ENCODE measurements around the gene LMAN1.

LMAN1 gene

GRCh38 chr18:59360381-59360780 is 1.3 kb upstream of the LMAN1 start:
- DNase-seq: no peak

- no peak for DNase-seq
Observed at GRCh38 chr18:59359576-59359952, 499 bp upstream of the LMAN1 start.

- peak in 2 of 14 donors; percentile 19 to 31 for DNase-seq
Observed at GRCh38 chr18:59358414-59358711, 702 bp downstream of the LMAN1 start.

DNA sequence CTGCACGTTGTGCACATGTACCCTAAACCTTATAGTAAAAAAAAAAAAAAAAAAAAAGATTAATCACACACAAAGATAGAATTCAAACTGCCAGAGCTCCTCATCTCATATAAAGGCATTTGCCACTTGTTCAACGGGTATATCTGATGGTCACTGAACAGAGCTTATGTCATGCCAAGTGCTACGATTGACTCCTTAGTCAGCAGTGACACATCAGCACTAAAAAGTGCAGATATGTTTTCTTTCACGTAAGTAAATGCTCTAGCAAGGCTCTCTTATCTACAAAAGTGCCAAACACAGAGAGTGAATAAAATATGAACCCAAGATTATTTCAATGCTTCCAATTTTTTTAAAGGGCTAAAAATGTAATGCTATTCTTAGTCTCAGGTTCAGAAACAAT is 1.1 kb downstream of the LMAN1 start:
- DNase-seq: peak in 1 of 14 donors; percentile 19

GRCh38 chr18:59354731-59355130 is 4.3 kb downstream of the LMAN1 start:
- no peak for DNase-seq

DNA sequence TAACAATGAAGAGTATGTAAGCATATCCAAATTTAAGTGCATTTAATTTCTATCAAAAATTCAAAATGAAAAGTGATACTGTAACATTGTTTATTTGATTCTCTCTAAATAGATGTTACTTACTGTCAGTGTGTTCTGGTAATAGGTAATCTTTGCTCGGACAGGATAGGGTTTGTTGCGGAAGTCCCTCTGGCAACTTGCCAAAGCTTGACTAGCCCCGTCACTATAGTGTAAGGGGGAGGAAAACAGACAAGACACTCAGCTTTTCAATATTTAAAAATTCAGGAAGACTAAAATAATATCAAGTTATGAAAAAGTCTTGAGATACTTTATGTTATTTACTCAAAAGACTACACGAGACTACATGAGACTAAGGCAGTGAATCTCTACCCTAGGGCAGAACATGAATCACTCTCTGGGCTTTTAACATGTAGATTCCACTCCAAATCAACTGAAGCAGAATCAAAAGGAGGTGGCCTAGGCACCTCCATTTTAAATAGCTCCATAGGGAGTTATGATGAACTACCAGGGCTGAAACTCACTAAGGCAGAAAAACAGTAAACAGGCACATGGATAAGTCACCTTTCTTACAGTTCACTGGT is 5.9 kb downstream of the LMAN1 start:
- DNase-seq: no peak

DNA sequence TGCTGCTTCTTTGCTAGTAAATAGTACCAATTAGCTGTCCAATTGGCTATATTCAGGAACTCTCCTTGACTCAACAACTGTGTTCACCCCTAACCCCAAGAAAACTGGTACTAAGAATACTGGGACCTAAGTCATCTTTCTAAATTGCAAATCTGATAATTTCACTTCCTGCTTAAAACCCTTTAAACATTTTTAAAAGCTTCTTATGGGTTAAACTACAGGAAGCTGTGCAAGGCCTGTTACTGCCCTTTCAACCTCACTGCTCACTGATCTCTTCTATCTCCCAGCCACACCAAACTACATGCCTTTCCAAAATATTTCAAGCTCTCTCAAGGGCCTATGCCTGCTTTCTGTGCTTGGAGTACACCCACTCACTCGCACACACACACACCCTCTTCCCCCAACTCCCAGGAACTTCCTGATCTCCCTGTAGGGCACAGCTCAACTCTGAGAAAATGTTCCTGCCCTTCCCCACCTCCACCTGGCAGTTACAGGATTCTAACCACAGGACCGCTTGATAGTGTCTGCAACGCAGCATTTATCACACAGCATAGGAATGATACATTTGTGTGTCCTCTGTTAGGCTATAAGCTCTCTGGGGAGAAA is 6.7 kb downstream of the LMAN1 start:
- no peak for DNase-seq

- no peak for DNase-seq
Observed at GRCh38 chr18:59345556-59345955, 13.5 kb downstream of the LMAN1 start.

- DNase-seq: no peak
Observed at GRCh38 chr18:59344996-59345395, 14.1 kb downstream of the LMAN1 start.

DNA sequence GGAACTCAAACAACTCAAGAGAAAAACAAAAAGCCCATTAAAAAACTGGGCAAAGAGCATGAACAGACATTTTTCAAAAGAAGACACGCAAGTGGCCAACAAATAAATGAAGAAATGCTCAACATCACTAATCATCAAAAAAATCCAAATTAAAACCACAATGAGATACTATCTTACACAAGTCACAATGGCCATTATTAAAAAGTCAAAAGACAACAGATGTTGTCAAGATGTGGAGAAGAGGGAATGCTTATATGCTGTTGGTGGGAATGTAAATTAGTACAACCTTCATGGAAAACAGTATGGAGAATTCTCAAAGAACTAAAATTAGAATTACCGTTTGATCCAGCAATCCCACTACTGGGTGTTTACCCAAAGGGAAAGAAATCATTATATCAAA is 15.1 kb downstream of the LMAN1 start:
- no peak for DNase-seq

DNA sequence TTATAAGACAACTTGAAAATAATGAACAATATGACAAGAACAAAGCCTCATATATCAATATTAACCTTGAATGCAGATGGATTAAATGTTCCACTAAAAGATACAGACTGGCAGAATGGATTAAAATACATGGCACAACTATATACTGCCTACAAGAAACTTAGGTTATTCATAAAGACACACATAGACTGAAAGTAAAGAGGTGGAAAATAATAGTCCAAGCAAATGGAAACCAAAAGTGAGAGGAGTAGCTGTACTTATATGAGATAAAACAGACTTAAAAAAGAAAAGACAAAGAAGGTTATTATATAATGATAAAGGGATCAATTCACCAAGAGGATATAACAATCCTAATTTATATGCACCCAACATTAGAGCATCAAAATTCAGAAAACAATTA is 18.2 kb downstream of the LMAN1 start:
- DNase-seq: no peak

DNA sequence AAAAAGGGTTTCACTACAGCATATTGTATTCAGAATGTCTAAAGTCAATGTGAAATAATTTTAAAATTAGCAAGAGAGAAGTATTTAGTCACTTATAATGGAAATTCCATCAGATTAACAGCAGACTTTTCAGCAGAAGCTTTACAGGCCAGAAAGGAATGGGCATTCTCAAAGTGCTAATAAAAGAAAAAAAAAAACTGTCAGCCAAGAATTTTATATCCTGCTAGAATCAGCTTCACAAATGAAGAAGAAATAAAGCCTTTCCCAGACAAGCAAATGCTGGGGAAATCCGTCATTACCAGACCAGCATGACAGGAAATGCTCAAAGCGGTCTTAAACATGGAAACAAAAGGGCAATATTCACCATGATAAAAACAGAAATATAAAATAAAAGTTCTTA is 18.8 kb downstream of the LMAN1 start:
- DNase-seq: no peak

- no peak for DNase-seq
Observed at GRCh38 chr18:59332986-59333385, 26.1 kb downstream of the LMAN1 start.

DNA sequence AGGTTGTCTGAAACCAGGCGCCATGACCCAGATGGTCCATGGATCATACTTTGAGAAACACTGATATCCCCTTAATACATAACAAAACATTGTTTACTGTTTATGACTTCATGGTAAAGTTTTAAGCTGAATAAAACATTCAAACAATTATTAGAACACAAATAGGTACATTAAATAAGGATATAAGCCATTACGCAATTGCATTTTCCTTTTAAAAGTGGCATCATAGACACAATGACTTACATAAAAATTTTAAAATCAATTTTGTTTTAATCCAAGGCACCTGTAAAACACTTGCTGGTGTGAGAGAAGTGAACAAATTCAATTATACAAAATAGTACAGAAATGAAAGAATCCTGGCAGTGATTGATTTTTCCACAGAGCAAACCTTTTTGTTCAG is 30.4 kb downstream of the LMAN1 start:
- no peak for DNase-seq

- DNase-seq: no peak
Observed at GRCh38 chr18:59325965-59326364, 33.1 kb downstream of the LMAN1 start.

DNA sequence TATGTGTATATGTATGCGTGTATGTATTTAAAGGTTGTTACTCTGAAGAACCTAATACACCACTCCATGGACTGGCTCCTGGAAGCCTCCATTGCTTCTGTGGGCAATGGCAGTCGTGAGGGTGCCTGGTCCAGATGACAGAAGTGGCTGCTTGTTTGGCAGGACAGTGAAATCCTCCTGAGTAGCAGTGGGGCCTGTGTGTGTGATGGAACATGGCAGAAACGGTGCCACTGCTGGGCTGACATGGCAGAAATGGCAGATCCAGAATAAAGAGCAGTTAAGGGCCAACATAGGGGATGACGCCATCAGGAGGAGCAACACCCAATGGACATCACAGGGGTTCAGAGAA is 34.5 kb downstream of the LMAN1 start:
- no peak for DNase-seq

DNA sequence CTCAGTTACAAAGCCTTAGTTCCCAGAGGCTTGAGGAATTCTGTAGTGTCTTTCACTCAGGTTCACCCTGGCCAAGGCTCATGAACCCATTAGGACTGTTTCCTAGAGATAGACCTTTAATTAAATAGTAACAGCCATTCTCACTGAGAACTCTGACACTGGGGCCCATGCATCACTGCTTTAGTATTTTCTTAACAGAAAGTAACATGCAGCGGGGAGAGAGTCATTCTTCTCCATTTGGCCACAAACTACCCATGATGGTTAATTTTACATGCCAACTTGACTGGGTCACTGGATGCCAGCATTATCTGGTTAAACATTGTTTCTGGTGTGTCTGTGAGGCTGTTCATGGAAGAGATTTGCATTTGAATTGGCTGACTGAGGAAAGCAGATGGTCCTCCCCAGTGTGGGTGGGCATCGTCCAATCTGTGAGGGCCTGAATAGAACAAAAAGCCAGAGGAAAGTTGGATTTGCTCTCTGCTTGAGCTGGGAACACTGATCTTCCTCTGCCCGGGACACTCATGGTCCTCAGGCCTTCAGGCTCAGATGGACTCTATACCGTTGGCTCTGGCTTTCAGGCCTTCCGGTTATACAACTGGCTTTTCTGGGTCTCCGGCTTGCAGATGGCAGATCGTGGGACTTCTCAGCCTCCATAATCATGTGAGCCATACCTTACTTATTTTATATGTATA is 35.0 kb downstream of the LMAN1 start:
- DNase-seq: peak in 1 of 14 donors; percentile 13

DNA sequence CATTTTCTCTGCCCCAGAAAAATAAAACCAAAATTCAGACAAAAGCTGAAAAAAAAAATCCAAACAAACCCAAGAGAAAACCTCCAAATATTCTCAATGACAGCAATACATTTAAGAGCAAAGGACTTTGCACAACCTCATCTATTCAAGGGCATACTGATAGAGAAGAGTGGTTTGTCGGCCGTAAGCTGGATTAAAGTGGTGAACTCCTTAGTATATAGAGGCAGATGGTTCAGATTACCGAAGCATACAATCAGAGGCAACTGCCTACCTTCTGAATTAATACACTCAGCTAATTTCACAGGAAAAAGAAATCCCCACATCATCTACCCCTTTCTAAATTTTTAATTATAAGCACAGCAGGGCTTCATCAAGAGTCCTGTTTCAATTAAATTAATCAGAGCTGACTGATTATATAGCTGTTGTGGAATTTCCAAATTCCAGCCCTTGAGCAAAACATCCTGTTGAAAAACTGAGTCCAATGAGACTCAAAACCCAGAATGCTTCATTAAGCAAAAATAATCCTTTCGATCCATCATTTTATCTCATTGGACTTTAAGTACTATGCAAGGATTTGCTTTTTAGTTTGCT is 40.5 kb downstream of the LMAN1 start, which contains the start of gene CPLX4:
Gene CPLX4, minus strand, starts transcription at position 190 of the 591 bp plus-strand sequence. Its CDS starts 187 bp downstream, at position 3.
- DNase-seq: no peak

- DNase-seq: no peak
Observed at GRCh38 chr18:59311631-59312030, 47.4 kb downstream of the LMAN1 start.

GRCh38 chr18:59308938-59309260 is 50.2 kb downstream of the LMAN1 start:
- DNase-seq: no peak

GRCh38 chr18:59308248-59308937 is 50.7 kb downstream of the LMAN1 start:
- DNase-seq: peak in 10 of 14 donors; percentile 5 to 72 (median 22)

- DNase-seq: no peak
Observed at GRCh38 chr18:59306640-59307039, 52.4 kb downstream of the LMAN1 start.

DNA sequence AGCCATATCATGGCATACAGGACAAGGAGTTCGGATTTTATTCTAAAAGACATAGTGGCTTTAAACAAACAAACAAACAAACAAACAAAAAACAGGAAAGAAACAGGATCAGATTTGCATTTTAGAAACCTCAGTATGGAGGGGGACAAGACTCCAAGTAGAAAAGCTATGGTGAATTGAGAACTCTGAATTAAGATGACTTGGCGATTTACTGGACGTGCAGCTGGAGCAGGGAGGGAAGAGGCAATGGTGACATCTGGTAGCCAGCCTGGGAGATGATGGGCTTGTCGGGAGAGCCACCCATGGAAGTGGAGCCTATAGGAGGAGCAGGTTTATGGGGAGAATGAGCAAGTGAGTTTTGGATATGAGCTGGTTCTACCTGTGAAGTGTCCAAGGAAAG is 53.8 kb downstream of the LMAN1 start:
- DNase-seq: no peak

Measured in C1 segment of cervical spinal cord (tissue), 14 donors.